Kidney (tissue), 14 donors: ENCODE data around the gene SMARCD1. TPM values are rescaled to one million over a fixed set of nuclear protein-coding genes. Genes with fewer than 3 reads are reported as not detected.
"Not testable (repeated sequence)": the region's sequence is repeated elsewhere in the genome, so short reads cannot be mapped to it uniquely, and the experiment has no call there.

Experiments
- DNase-seq, 5 donors: peaks; one replicate each; pipeline ENCODE4 v3.0.0-alpha.2; 2013 to 2020
- FAIRE-seq: peaks from 2 replicates; lab custom pipeline; 2012; peaks lifted over from hg19 to GRCh38; lab: Jason Lieb, UNC
- H3K27ac ChIP-seq, 2 donors: one replicate each; pipeline ENCODE4 v1.7.0; 2013; ENCODE audit warnings: low read depth in 2 of 2, low read length in 2 of 2, inconsistent platforms in 1 of 2
- H3K27me3 ChIP-seq: one replicate; pipeline ENCODE4 v1.7.1; 2013; ENCODE audit warnings: low read length, inconsistent platforms; ENCODE audit not compliant: control insufficient read depth, insufficient read depth
- H3K36me3 ChIP-seq, 3 donors: one replicate each; pipeline versions ENCODE4 v1.7.0 to v1.7.1; 2013; ENCODE audit warnings: low read length in 3 of 3, control low read depth in 1 of 3, inconsistent platforms in 1 of 3; ENCODE audit not compliant: insufficient read depth in 3 of 3, control insufficient read depth in 2 of 3
- H3K4me1 ChIP-seq, 3 donors: one replicate each; pipeline versions ENCODE4 v1.7.0 to v1.7.1; 2013; ENCODE audit warnings: low read length in 3 of 3, inconsistent platforms in 1 of 3, low read depth in 1 of 3; ENCODE audit not compliant: control insufficient read depth in 2 of 3, insufficient read depth in 2 of 3
- H3K4me3 ChIP-seq, 3 donors: one replicate each; pipeline versions ENCODE4 v1.7.0 to v1.8.1; 2013; ENCODE audit warnings: low read length in 3 of 3, control low read depth in 1 of 3, inconsistent platforms in 1 of 3
- H3K9ac ChIP-seq, 3 donors: one replicate each; pipeline versions ENCODE4 v1.7.0 to v1.7.1; 2013; ENCODE audit warnings: low read length in 3 of 3, control low read depth in 1 of 3, inconsistent platforms in 1 of 3
- H3K9me3 ChIP-seq, 3 donors: one replicate each; pipeline versions ENCODE4 v1.7.0 to v1.7.1; 2013; ENCODE audit warnings: low read length in 3 of 3, control low read depth in 1 of 3, inconsistent platforms in 1 of 3; ENCODE audit not compliant: control insufficient read depth in 2 of 3, insufficient read depth in 1 of 3
- CTCF ChIP-seq: IDR thresholded peaks from 3 replicates; pipeline ENCODE4 v1.5.1; 2012; ENCODE audit warnings: mild to moderate bottlenecking, moderate library complexity, borderline replicate concordance; ENCODE audit not compliant: insufficient read depth; ENCODE audit errors: extremely low read depth
- intact Hi-C: fragments of 100-400 bp; cut with DNase I; formaldehyde crosslinking; loops from one replicate; pipeline ENCODE4 v1.11.1; 2022
- polyA plus RNA-seq: library from polyadenylated mRNA; stranded (reverse); fragments of 350-450 nt; fragmentation: Illumina TruSeq; extraction: RNeasy Lipid Tissue Mini Kit (QIAGEN cat#74804); gene quantifications from one replicate; pipeline ENCODE4 v1.2.3, GENCODE V29; 2014; ENCODE audit warnings: low read depth, low replicate concordance; ENCODE audit not compliant: insufficient read depth
- total RNA-seq: library from RNA; stranded (reverse); fragmentation: NEBNext Ultra II Directional; extraction: Animal tissue kit (Norgen Biotek cat#: 25700); gene quantifications from one replicate; pipeline ENCODE4 v1.2.1, GENCODE V29; 2021
- donor health status: control.
- donor health status: control.
- donor health status: control.
- donor health status: control.
- donor health status: control.
- donor health status: DM: yes; HTN: yes; CAD: no.
- donor health status: Normal renal cell carcinoma (clear cell type).

Gene SMARCD1
- total and polyA plus RNA-seq, 2 donors from 2014 or later = 21.9 to 51.1 TPM

DNA sequence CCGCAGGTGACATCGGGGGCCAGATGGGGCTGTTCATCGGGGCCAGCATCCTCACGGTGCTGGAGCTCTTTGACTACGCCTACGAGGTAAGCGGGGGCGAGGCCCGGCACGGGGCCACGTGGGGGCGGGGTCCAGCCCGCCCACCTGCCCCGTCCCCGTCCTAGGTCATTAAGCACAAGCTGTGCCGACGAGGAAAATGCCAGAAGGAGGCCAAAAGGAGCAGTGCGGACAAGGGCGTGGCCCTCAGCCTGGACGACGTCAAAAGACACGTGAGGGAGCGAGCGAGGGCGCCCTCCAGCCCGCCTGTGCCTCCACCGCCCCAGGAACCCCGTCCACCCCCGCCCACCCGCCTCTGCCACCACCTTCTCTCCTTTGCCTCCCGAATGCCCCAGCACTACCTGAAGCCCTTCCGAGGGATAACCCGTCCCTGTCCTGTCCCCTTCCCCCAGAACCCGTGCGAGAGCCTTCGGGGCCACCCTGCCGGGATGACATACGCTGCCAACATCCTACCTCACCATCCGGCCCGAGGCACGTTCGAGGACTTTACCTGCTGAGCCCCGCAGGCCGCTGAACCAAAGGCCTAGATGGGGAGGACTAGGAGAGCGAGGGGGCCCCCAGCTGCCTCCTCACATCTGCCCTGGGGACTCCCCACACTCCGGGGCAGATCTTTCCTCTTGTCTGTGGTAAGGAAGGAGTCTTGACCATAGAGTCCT lies 3.9 kb upstream of the SMARCD1 start:
- no peak for FAIRE-seq

GRCh38 chr12:50082644-50083043 lies 2.5 kb upstream of the SMARCD1 start:
- intact Hi-C loops = no loop called here
- Histone ChIP-seq H3K27me3 (no peaks in the 10 kb centered on the region), H3K27ac (no peak overlapping the region), H3K36me3 (peaks cover 0 to 6% (median 4%) of the 10 kb centered on the region in 3 donors), H3K4me3 (no peak overlapping the region), H3K9ac (no peak overlapping the region), H3K4me1 (peaks cover 0 to 10% (median 4%) of the 10 kb centered on the region in 3 donors), H3K9me3 (no peaks in the 10 kb centered on the region)
- TF ChIP-seq CTCF = no peak
- FAIRE-seq (no peak), DNase-seq (peak in 3 of 5 donors; percentile 35 to 58 (median 55))

More for the DNA sequence above, 3.9 kb upstream of the SMARCD1 start:
- Histone ChIP-seq H3K36me3 (no peaks in the 10 kb centered on the region), H3K9me3 (no peaks in the 10 kb centered on the region), H3K9ac (no peak overlapping the region), H3K4me3 (no peak overlapping the region), H3K27me3 (no peaks in the 10 kb centered on the region), H3K4me1 (peaks cover 0 to 10% (median 4%) of the 10 kb centered on the region in 3 donors), H3K27ac (no peak overlapping the region)
- intact Hi-C loops = no loop called here
- TF ChIP-seq CTCF = no peak
- peak in 4 of 5 donors; percentile 53 to 76 (median 72) for DNase-seq

- H3K9me3 ChIP-seq = no peaks in the 10 kb centered on the region
- no peak for DNase-seq
- no peak overlapping the region for H3K4me3 ChIP-seq
- H3K27me3 ChIP-seq = no peaks in the 10 kb centered on the region
- no peak for TF ChIP-seq CTCF
- H3K27ac ChIP-seq = no peak overlapping the region
- H3K4me1 ChIP-seq = peaks cover 0 to 10% (median 4%) of the 10 kb centered on the region in 3 donors
- intact Hi-C loops = no loop called here
- no peak for FAIRE-seq
- H3K36me3 ChIP-seq = peaks cover 0 to 10% (median 8%) of the 10 kb centered on the region in 3 donors
- H3K9ac ChIP-seq = no peak overlapping the region
Measured at GRCh38 chr12:50083301-50083700, 1.8 kb upstream of the SMARCD1 start.

DNA sequence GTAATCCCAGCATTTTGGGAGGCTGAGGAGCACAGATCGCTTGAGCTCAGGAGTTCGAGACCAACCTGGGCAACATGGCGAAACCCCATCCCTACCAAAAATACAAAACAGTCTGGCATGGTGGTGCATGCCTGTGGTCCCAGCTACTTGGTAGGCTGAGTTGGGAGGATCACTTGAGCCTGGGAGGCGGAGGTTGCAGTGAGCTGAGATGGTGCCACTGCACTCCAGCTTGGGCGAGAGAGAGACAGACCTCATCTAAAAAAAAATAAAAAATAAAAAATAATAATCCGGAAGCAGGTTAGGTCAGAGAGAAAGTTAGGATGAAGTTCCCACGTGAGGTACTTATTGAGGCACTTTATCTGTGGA lies 750 bp upstream of the SMARCD1 start:
- FAIRE-seq, intact Hi-C loops: not testable (repeated sequence)
- peak overlapping the region; percentile 79 to 87 for H3K27ac ChIP-seq

More for the DNA sequence above, 750 bp upstream of the SMARCD1 start:
- H3K9me3 ChIP-seq, H3K4me1 ChIP-seq, H3K27me3 ChIP-seq, DNase-seq: not testable (repeated sequence)
- peak overlapping the region; percentile 83 to 97 (median 92) for H3K4me3 ChIP-seq
- H3K9ac ChIP-seq = peak overlapping the region; percentile 68 to 95 (median 94)
- peaks cover 0 to 21% (median 16%) of the 10 kb centered on the region in 3 donors for H3K36me3 ChIP-seq
